ENCODE data around the gene ULBP1. TPM values are rescaled to one million over a fixed set of nuclear protein-coding genes. Genes with fewer than 3 reads are reported as not detected.
"Not testable (repeated sequence)": the region's sequence is repeated elsewhere in the genome, so short reads cannot be mapped to it uniquely, and the experiment has no call there.

The ULBP1 gene
- total RNA-seq, 4 donors from 2014 or later, result 0.32 to 0.38 TPM; not detected in 2

- DNase-seq (ENCODE audit: low spot score in 2 of 2), result peak; percentile 77 to 97
- intact Hi-C loops (cut with DNase I; ENCODE audit: low total_unique reads), result loop anchor here (5.0 kb wide), 1 partner anchor 65 kb away; no protein-coding TSS in a partner anchor
- WGBS, 2 donors, result 1 to 2% methylated on average over 58 to 62 of the region's 62 CpGs
- TF ChIP-seq POLR2A (IDR thresholded peaks at IDR 0.05) (no peak), CTCF (IDR thresholded peaks at IDR 0.05) (no peak)
- peak within 1 kb of the TSS; percentile 37 for H3K4me3 ChIP-seq (ENCODE audit: low read depth, poor library complexity, severe bottlenecking)
These were observed 21.9 kb upstream of the ULBP1 start, which contains the start of gene ULBP2 for GRCh38 chr6:149941583-149942460. ULBP2 (plus strand) TSS chr6:149942014; CDS start chr6:149942073, 59 bp downstream.

GRCh38 chr6:149942461-149942829 lies 21.3 kb upstream of the ULBP1 start:
- TF ChIP-seq POLR2A (IDR thresholded peaks at IDR 0.05), result no peak
- no peak for TF ChIP-seq CTCF (IDR thresholded peaks at IDR 0.05)
- no peak overlapping the region for H3K4me3 ChIP-seq (ENCODE audit: low read depth, poor library complexity, severe bottlenecking)

DNA sequence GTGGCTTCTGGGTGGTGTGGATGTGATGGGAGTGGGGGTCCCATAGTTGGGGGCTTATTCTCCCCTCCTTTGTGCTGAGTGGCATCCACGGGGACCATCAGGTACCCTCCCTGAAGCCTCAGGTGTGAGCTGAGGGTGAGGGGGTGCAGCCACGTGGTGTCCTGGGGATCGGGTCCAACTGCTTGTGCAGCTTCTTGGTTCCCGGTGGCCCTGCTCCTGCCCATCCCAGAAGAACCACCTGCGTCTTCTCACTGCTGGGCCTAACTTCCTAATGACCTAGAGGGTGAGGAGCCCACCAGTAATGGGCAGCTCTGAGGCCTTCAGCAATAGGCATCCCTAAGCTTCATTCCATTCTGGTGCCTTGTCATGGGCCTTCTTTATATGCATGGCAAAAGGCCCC lies 20.4 kb upstream of the ULBP1 start:
- intact Hi-C loops (cut with DNase I; ENCODE audit: low total_unique reads), result loop anchor here (5.0 kb wide), 1 partner anchor 64 kb away; no protein-coding TSS in a partner anchor
- H3K4me3 ChIP-seq (ENCODE audit: low read depth, poor library complexity, severe bottlenecking), result not testable (repeated sequence)
- WGBS, 2 donors, result 75 to 78% methylated on average over 1 to 5 of the region's 5 CpGs
- DNase-seq (ENCODE audit: low spot score in 2 of 2), result peak in 1 of 2 donors; percentile 78

More at GRCh38 chr6:149942461-149942829, 21.3 kb upstream of the ULBP1 start:
- WGBS, 2 donors, result 41 to 46% methylated on average over 13 of the region's 13 CpGs
- intact Hi-C loops (cut with DNase I; ENCODE audit: low total_unique reads), result loop anchor here (5.0 kb wide), 1 partner anchor 65 kb away; no protein-coding TSS in a partner anchor
- DNase-seq (ENCODE audit: low spot score in 2 of 2), result no peak

GRCh38 chr6:149945276-149945675 lies 18.5 kb upstream of the ULBP1 start:
- 81 to 86% methylated on average over 3 of the region's 6 CpGs for WGBS, 2 donors
- DNase-seq (ENCODE audit: low spot score in 2 of 2); intact Hi-C loops (cut with DNase I; ENCODE audit: low total_unique reads); H3K4me3 ChIP-seq (ENCODE audit: low read depth, poor library complexity, severe bottlenecking): not testable (repeated sequence)

DNA sequence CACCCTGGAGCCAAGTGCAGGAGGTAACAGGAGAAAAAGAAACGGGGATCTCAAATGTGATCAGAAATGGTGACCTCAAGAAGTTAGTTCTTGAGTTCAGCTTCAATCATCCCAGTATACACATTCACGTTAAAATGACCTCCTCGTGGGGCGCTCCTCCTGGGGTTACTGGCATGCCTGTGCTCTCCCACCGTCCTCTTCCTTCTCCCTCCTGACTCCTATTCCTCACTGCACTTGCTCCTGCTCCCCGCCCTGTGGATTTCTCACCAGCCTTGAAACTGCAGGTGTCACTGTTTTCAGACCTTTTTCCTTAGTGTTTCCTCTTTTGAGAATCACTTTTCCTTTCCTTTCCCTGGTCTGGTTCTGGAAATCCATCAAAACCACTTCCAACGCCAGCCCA lies 17.1 kb upstream of the ULBP1 start:
- peak in 1 of 2 donors; percentile 76 for DNase-seq (ENCODE audit: low spot score in 2 of 2)
- WGBS, 2 donors, result 72 to 79% methylated on average over 7 of the region's 7 CpGs
- intact Hi-C loops (cut with DNase I; ENCODE audit: low total_unique reads); H3K4me3 ChIP-seq (ENCODE audit: low read depth, poor library complexity, severe bottlenecking): not testable (repeated sequence)

- H3K4me3 ChIP-seq (ENCODE audit: low read depth, poor library complexity, severe bottlenecking); DNase-seq (ENCODE audit: low spot score in 2 of 2); intact Hi-C loops (cut with DNase I; ENCODE audit: low total_unique reads): not testable (repeated sequence)
- WGBS, 2 donors, result no CpG with 5 or more reads among the region's 1 CpG
These were observed 16.2 kb upstream of the ULBP1 start for GRCh38 chr6:149947533-149947932.

DNA sequence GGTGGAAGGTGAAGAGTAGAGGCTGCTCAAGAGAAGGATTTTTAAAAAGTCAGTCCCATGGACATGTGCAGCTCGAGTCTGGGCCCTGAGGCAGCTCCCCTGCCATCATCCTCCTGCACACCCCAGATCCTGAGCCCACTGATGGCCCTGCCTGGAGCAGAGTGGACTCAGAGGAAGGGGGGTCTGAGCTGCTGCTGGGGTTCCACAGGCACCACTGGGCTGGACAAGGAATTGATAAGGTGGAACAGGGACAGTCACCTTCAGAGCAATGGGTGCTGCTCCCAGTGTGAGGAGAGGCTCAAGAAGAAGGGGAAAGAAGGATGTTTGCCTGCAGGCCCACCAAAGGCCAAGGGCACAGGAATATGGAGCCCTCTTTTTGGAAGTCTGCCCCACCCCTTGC lies 15.7 kb upstream of the ULBP1 start:
- no peak overlapping the region for H3K4me3 ChIP-seq (ENCODE audit: low read depth, poor library complexity, severe bottlenecking)
- TF ChIP-seq CTCF (IDR thresholded peaks at IDR 0.05) (no peak), POLR2A (IDR thresholded peaks at IDR 0.05) (no peak)
- peak in 1 of 2 donors; percentile 53 for DNase-seq (ENCODE audit: low spot score in 2 of 2)
- intact Hi-C loops (cut with DNase I; ENCODE audit: low total_unique reads), result no loop called here
- WGBS, 2 donors, result 68 to 100% methylated on average over 1 of the region's 1 CpG
